HCT116 (cell line): ENCODE results near the gene NAGLU. TPM values are rescaled to one million over a fixed set of nuclear protein-coding genes. Genes with fewer than 3 reads are reported as not detected.

Experiments
- ATAC-seq: fragments of 200-7000 bp; cut with Tn5 transposase; 2 replicates; pipeline ENCODE4 v1.9.1; 2020; ENCODE audit warnings: mild to moderate bottlenecking, moderate library complexity
- BruUV-seq: library from RNA; stranded (reverse); fragments of 400-500 nt; replicated peaks from 2 replicates; lab custom pipeline; 2021; lab: Mats Ljungman, UMichigan
- CTCF ChIA-PET: fragments of 300-600 bp; sonication (Branson Sonifier 250); formaldehyde crosslinking; loops from one replicate; lab custom pipeline; 2021; ENCODE audit warnings: antibody characterized with exemption; lab: Charles Lee
- POLR2A ChIA-PET: fragments of 300-600, 350-600 bp; sonication (Branson Sonifier 250); formaldehyde crosslinking; loops from one replicate; lab custom pipeline; 2021; ENCODE audit warnings: antibody characterized with exemption; lab: Charles Lee
- RAD21 ChIA-PET, 2 experiments: fragments of 300-600 bp; sonication (Branson Sonifier 250); formaldehyde crosslinking; loops; one replicate each; lab custom pipeline; 2023; ENCODE audit warnings: low total read pairs in 2 of 2; ENCODE audit not compliant: uncharacterized antibody in 2 of 2, unreplicated experiment in 2 of 2, low non-redundant PET in 1 of 2; lab: Charles Lee
- DNase-seq: peaks from one replicate; pipeline ENCODE4 v3.0.0-alpha.2; 2010; ENCODE audit warnings: low read depth, low spot score
- H2AFZ ChIP-seq: fragments of 200-600 bp; shearing (Covaris generic), sonication (generic); 2 replicates; pipeline ENCODE4 v1.6.1; 2017; ENCODE audit warnings: low read depth, mixed run types, mixed read lengths, antibody characterized with exemption, low read length; ENCODE audit not compliant: poor library complexity, severe bottlenecking
- H3K27ac ChIP-seq: 2 replicates; pipeline ENCODE4 v1.5.1; 2012; ENCODE audit warnings: low read depth, low read length
- H3K27me3 ChIP-seq: fragments of 200-600 bp; sonication (generic); 2 replicates; pipeline ENCODE4 v1.6.1; 2016; ENCODE audit warnings: mixed run types, low read length, mixed read lengths; ENCODE audit not compliant: insufficient read depth
- H3K36me3 ChIP-seq, 2 experiments: fragments of 200-500 bp in 1 of 2; fragments of 200-600 bp in 1 of 2; sonication (Bioruptor generic) in 1 of 2; sonication (generic) in 1 of 2; 2 replicates each; pipeline versions ENCODE4 v1.5.1 to v1.6.1; 2014 to 2016; ENCODE audit warnings: low read length in 2 of 2, inconsistent platforms in 1 of 2, mixed read lengths in 1 of 2, mixed run types in 1 of 2; ENCODE audit not compliant: insufficient read depth in 2 of 2, control insufficient read depth in 1 of 2
- H3K4me1 ChIP-seq, 2 experiments: fragments of 200-600 bp in 1 of 2; sonication (generic) in 1 of 2; 2 replicates each; pipeline versions ENCODE4 v1.5.1 to v1.6.1; 2012 to 2017; ENCODE audit warnings: low read length in 2 of 2, inconsistent platforms in 1 of 2, mild to moderate bottlenecking in 1 of 2, mixed read lengths in 1 of 2, mixed run types in 1 of 2, moderate library complexity in 1 of 2; ENCODE audit not compliant: insufficient read depth in 2 of 2, control insufficient read depth in 1 of 2
- H3K4me2 ChIP-seq: fragments of 200-600 bp; sonication (generic); 2 replicates; pipeline ENCODE4 v1.6.1; 2017; ENCODE audit warnings: mixed run types, low read length, mixed read lengths
- H3K4me3 ChIP-seq, 2 experiments: fragments of 200-600 bp in 1 of 2; sonication (generic) in 1 of 2; replicated peaks in 1 of 2; 2 replicates each; pipeline ENCODE4 v1.5.1; 2011 to 2016; ENCODE audit warnings: low read length in 2 of 2, control low read depth in 1 of 2, low read depth in 1 of 2, mild to moderate bottlenecking in 1 of 2, mixed read lengths in 1 of 2, mixed run types in 1 of 2
- H3K79me2 ChIP-seq: fragments of 200-600 bp; sonication (generic); 2 replicates; pipeline ENCODE4 v1.6.1; 2017; ENCODE audit warnings: mild to moderate bottlenecking, mixed run types, low read length, moderate library complexity, mixed read lengths; ENCODE audit not compliant: insufficient read depth
- H3K9ac ChIP-seq: fragments of 200-600 bp; sonication (generic); 2 replicates; pipeline ENCODE4 v1.6.1; 2016; ENCODE audit warnings: low read length, mixed read lengths
- H3K9me2 ChIP-seq: fragments of 200-600 bp; sonication (generic), shearing (Covaris generic); 2 replicates; pipeline ENCODE4 v1.6.1; 2017; ENCODE audit warnings: mixed run types, mild to moderate bottlenecking, moderate library complexity; ENCODE audit not compliant: insufficient read depth
- H3K9me3 ChIP-seq, 2 experiments: fragments of 200-500 bp in 1 of 2; fragments of 200-600 bp in 1 of 2; sonication (Bioruptor generic) in 1 of 2; sonication (generic) in 1 of 2; 2 replicates each; pipeline ENCODE4 v1.6.1; 2014 to 2017; ENCODE audit warnings: low read length in 2 of 2, mixed read lengths in 2 of 2, inconsistent platforms in 1 of 2, low read depth in 1 of 2, mild to moderate bottlenecking in 1 of 2, mixed run types in 1 of 2, moderate library complexity in 1 of 2; ENCODE audit not compliant: control insufficient read depth in 1 of 2, insufficient read depth in 1 of 2
- H4K20me1 ChIP-seq: fragments of 200-600 bp; sonication (generic), shearing (Covaris generic); 2 replicates; pipeline ENCODE4 v1.6.1; 2017; ENCODE audit warnings: mixed run types, mild to moderate bottlenecking, moderate library complexity; ENCODE audit not compliant: insufficient read depth
- CBX3 ChIP-seq: IDR thresholded peaks from 2 replicates; pipeline ENCODE4 v1.6.1; 2012; ENCODE audit warnings: low read depth
- CEBPB ChIP-seq: IDR thresholded peaks from 2 replicates; pipeline ENCODE4 v1.6.1; 2012; ENCODE audit warnings: low read depth
- EGR1 ChIP-seq: IDR thresholded peaks from 2 replicates; pipeline ENCODE4 v1.6.1; 2012; ENCODE audit warnings: low read depth
- ELF1 ChIP-seq: IDR thresholded peaks from 2 replicates; pipeline ENCODE4 v1.6.1; 2012; ENCODE audit warnings: low read depth, borderline replicate concordance
- EZH2phosphoT487 ChIP-seq: fragments of 200-600 bp; IDR thresholded peaks from 2 replicates; pipeline ENCODE4 v1.6.1; 2018; ENCODE audit warnings: antibody characterized with exemption, borderline replicate concordance
- POLR2A ChIP-seq: IDR thresholded peaks from 2 replicates; pipeline ENCODE4 v1.7.0; 2011; ENCODE audit warnings: borderline replicate concordance; ENCODE audit not compliant: insufficient read depth, insufficient read length; ENCODE audit errors: extremely low read depth
- RAD21 ChIP-seq: IDR thresholded peaks from 2 replicates; pipeline ENCODE4 v1.6.1; 2012; ENCODE audit warnings: low read depth, mild to moderate bottlenecking
- YY1 ChIP-seq: IDR thresholded peaks from 2 replicates; pipeline ENCODE4 v1.6.1; 2011; ENCODE audit warnings: low read length, low read depth, moderate library complexity, mild to moderate bottlenecking; ENCODE audit not compliant: insufficient replicate concordance; ENCODE audit errors: extremely low read depth
- ZNF274 ChIP-seq: fragments of 200-500 bp; sonication (Bioruptor generic); IDR thresholded peaks from 2 replicates; pipeline ENCODE4 v1.6.1; 2014; ENCODE audit warnings: mild to moderate bottlenecking, low read depth, low read length, inconsistent platforms
- intact Hi-C: fragments of 100-400 bp; cut with micrococcal nuclease; formaldehyde crosslinking; loops from 2 replicates; pipeline ENCODE4 v1.10.0; 2022
- total RNA-seq: library from RNA; stranded (reverse); gene quantifications from one replicate; pipeline ENCODE4 v1.2.1, GENCODE V29; 2021; ENCODE audit not compliant: unreplicated experiment
- TF ChIP-seq, protein P1 (sequence below): IDR thresholded peaks from 2 replicates; pipeline ENCODE4 v1.6.1; 2012
- TF ChIP-seq, protein P2 (sequence below), 3 experiments: fragments of 200-600 bp in 1 of 3; sonication (generic) in 1 of 3; IDR thresholded peaks in 2 of 3; conservative IDR thresholded peaks in 1 of 3; 2 replicates each; pipeline ENCODE4 v1.5.1; 2012 to 2017; ENCODE audit warnings: low read depth in 2 of 3, low read length in 2 of 3, antibody characterized with exemption in 1 of 3, borderline replicate concordance in 1 of 3, control low read depth in 1 of 3, mild to moderate bottlenecking in 1 of 3, mixed read lengths in 1 of 3, mixed run types in 1 of 3, moderate library complexity in 1 of 3; ENCODE audit not compliant: insufficient read depth in 1 of 3

Gene NAGLU
- total RNA-seq, 1 experiment from 2014 or later: 17.7 TPM

DNA sequence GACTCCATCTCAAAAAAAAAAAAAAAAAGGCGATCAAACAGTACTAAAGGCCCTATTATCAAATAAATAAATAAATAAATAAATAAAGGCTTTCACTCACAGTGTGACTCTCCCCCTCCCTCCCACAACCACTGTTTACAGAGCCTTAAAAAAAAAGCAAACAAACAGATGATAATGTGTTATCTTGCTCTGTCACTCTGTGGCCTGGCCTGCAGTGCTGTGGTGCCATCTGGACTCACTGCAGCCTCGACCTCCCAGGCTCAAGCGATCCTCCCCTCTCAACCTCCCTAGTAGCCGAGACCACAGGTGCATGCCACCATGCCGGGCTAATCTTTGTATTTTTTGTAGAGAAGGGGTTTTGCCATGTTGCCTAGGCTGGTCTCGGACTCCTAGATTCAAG is 8.1 kb upstream of the NAGLU start:
- Histone ChIP-seq H3K9me3 (no peaks in the 10 kb centered on the region), H3K9me2 (no peaks in the 10 kb centered on the region), H3K27me3 (no peaks in the 10 kb centered on the region), H4K20me1 (no peaks in the 10 kb centered on the region), H3K79me2 (no peaks in the 10 kb centered on the region), H3K4me2 (no peak overlapping the region)
- DNase-seq (no peak), ATAC-seq (no peak)
- ChIA-PET CTCF (interaction anchor here (0.6 to 2.3 kb wide), 26 partner anchors 7 to 504 kb away, joined by 3 to 33 read pairs (median 4); partner anchors contain the start of genes CAVIN1, KAT2A and NAGLU), POLR2A (interaction anchor here (0.6 to 1.1 kb wide), 5 partner anchors 10 to 203 kb away, joined by 3 to 7 read pairs (median 3); partner anchors contain the start of gene CAVIN1), RAD21 (interaction anchor here (0.6 to 1.3 kb wide), 10 partner anchors 8 to 306 kb away, joined by 3 to 7 read pairs (median 4); partner anchors contain the start of genes CAVIN1 (in 2 of the 2), NAGLU (in 1 of the 2) and STAT3 (in 1 of the 2))
- no TSS peak for BruUV-seq
- TF ChIP-seq, protein P1, sequence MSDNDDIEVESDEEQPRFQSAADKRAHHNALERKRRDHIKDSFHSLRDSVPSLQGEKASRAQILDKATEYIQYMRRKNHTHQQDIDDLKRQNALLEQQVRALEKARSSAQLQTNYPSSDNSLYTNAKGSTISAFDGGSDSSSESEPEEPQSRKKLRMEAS: no peak
- TF ChIP-seq POLR2A: no peak
- no peak for TF ChIP-seq CBX3
- TF ChIP-seq, protein P2, sequence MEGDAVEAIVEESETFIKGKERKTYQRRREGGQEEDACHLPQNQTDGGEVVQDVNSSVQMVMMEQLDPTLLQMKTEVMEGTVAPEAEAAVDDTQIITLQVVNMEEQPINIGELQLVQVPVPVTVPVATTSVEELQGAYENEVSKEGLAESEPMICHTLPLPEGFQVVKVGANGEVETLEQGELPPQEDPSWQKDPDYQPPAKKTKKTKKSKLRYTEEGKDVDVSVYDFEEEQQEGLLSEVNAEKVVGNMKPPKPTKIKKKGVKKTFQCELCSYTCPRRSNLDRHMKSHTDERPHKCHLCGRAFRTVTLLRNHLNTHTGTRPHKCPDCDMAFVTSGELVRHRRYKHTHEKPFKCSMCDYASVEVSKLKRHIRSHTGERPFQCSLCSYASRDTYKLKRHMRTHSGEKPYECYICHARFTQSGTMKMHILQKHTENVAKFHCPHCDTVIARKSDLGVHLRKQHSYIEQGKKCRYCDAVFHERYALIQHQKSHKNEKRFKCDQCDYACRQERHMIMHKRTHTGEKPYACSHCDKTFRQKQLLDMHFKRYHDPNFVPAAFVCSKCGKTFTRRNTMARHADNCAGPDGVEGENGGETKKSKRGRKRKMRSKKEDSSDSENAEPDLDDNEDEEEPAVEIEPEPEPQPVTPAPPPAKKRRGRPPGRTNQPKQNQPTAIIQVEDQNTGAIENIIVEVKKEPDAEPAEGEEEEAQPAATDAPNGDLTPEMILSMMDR (IDR thresholded peaks at IDR 0.05 in 2 of 3, conservative IDR thresholded peaks at IDR 0.05 in 1 of 3; ENCODE audit: borderline replicate concordance in 1 of 3, insufficient read depth in 1 of 3, low read depth in 2 of 3, low read length in 2 of 3): no peak
- TF ChIP-seq CEBPB: no peak
- no peak for TF ChIP-seq ELF1
- TF ChIP-seq EZH2phosphoT487: no peak
- no peak for TF ChIP-seq EGR1
- no peak for TF ChIP-seq YY1
- no peak for TF ChIP-seq RAD21
- TF ChIP-seq ZNF274: no peak
- TF ChIP-seq, all 23 proteins: peak for 0
- no peak overlapping the region for H2AFZ ChIP-seq
- H3K36me3 ChIP-seq: no peaks in the 10 kb centered on the region
- H3K4me1 ChIP-seq: peaks cover 29 to 66% of the 10 kb centered on the region in 2 experiments
- no peak overlapping the region for H3K9ac ChIP-seq
- intact Hi-C loops: loop anchor here (1.0 to 10.0 kb wide), 3 partner anchors 205 to 503 kb away; partner anchors contain the start of gene NKIRAS2
- H3K27ac ChIP-seq: no peak overlapping the region
- H3K4me3 ChIP-seq: no peak overlapping the region
